Kidney glomerular epithelial cell (primary cell): ENCODE measurements around the gene MTURN.
"Not testable (repeated sequence)": the region's sequence is repeated elsewhere in the genome, so short reads cannot be mapped to it uniquely, and the experiment has no call there.

Experiments used
- DNase-seq: peaks from one replicate; lab custom pipeline; 2025; lab: John Stamatoyannopoulos, UW

The MTURN gene

GRCh38 chr7:30180718-30181117 lies 45.9 kb downstream of the MTURN start:
- no peak for DNase-seq

- DNase-seq: no peak
These were observed 46.4 kb downstream of the MTURN start for GRCh38 chr7:30181211-30181610.

- no peak for DNase-seq
These were observed 47.1 kb downstream of the MTURN start for GRCh38 chr7:30181736-30182522.

- DNase-seq: no peak
These were observed 48.0 kb downstream of the MTURN start for GRCh38 chr7:30182814-30183213.

GRCh38 chr7:30183749-30184369 lies 49.1 kb downstream of the MTURN start:
- DNase-seq: no peak

DNA sequence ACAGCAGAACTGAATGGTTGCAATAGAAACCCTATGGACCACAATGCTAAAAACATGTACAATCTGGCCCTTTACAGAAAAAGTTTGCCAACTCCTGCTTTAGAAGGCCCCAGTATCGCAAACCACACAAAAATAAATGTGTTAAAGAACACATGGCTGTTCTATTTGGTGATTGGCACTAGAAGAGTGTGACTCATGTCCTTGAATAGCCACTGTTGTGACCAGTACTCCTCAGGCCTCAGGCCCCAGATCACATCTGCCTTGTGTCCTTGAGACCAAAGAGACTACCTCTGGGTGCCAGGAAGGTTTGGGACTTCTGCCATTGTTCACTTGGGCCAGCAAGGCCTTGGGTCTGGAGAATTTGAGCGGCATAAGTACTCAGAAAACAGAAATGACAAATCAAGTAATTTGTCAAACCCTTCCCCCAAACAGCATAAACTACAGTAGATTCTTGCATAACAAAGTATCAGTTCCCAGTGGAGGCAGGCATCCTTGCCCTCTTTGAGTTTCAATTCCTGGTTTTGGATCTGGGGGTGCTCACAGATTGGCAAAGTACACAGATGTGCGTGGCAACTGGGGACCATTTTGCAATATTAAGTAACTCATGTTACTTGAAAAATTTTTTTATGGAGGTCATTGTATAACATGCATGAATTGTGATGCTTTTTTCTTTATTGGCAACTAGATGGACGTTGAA lies 50.2 kb downstream of the MTURN start:
- no peak for DNase-seq

DNA sequence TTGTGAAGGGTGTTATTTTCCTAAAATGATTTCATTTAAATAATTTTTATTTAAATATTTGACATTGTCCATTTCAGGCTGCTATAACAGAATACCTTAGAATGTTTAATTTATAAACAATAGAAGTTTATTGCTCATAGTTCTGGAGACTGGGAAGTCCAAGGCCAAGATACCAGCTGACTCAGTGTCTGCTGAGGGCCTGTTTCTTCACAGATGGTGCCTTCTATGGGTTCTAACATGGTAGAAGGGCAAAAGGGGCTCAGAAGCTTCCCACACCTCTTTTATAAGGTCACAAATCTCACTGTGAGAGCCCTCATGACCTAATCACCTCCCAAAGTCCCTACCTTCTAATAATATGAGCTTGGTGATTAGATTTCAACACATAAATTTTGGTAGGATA lies 50.7 kb downstream of the MTURN start:
- DNase-seq: no peak

GRCh38 chr7:30186725-30187124 lies 51.9 kb downstream of the MTURN start:
- no peak for DNase-seq

GRCh38 chr7:30187513-30187912 lies 52.7 kb downstream of the MTURN start:
- no peak for DNase-seq

DNA sequence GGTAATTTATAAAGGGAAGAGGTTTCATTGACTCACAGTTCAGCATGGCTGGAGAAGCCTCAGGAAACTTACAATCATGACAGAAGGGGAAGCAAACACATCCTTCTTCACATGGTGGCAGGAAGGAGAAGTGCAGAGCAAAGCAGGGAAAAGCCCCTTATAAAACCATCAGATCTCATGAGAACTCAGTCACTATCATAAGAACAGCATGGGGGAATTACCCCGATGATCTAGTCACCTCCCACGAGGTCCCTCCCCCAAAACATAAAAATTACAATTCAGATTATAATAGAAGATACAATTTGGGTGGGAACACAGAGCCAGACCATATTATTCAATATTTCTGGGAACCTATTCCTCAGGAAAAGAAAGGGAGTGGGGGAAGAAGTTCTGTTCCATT lies 53.6 kb downstream of the MTURN start:
- DNase-seq: not testable (repeated sequence)

- DNase-seq: no peak
These were observed 54.0 kb downstream of the MTURN start for GRCh38 chr7:30188811-30189210.

- DNase-seq: no peak
These were observed 57.0 kb downstream of the MTURN start for GRCh38 chr7:30191809-30192208.

- DNase-seq: no peak
These were observed 58.7 kb downstream of the MTURN start for GRCh38 chr7:30193336-30193943.

- no peak for DNase-seq
These were observed 61.6 kb downstream of the MTURN start for GRCh38 chr7:30196408-30196807.

GRCh38 chr7:30197438-30197837 lies 62.7 kb downstream of the MTURN start:
- DNase-seq: no peak

- DNase-seq: no peak
These were observed 64.5 kb downstream of the MTURN start for GRCh38 chr7:30199271-30199670.

DNA sequence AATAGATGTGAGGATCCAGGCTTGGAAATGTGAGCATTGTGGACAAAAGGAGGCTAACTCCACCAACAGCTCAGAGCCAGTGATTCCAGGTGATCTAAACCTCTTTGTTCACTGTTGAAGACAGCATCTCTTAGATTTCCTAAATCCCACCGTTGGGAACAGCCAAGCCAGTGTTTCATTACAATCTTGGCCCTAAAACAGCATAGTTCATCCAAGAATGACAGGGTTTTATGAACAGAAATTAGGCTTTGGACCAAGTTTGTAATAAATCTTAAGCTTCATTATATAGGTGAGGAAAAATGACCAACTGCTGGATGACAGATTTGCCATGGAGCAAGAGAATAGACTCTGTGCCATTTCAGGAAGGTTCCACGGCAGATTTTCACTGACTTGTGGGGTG lies 65.8 kb downstream of the MTURN start:
- DNase-seq: no peak

GRCh38 chr7:30201161-30201666 lies 66.4 kb downstream of the MTURN start:
- DNase-seq: no peak

GRCh38 chr7:30201921-30202320 lies 67.1 kb downstream of the MTURN start:
- DNase-seq: no peak

- no peak for DNase-seq
These were observed 67.9 kb downstream of the MTURN start for GRCh38 chr7:30202671-30203070.

- DNase-seq: peak; percentile 60
These were observed 71.7 kb downstream of the MTURN start for GRCh38 chr7:30206491-30206890.

- no peak for DNase-seq
These were observed 72.2 kb downstream of the MTURN start for GRCh38 chr7:30206942-30207341.

GRCh38 chr7:30207376-30207775 lies 72.6 kb downstream of the MTURN start:
- DNase-seq: no peak
